ENCODE measurements around the gene CD109. TPM values are rescaled to one million over a fixed set of nuclear protein-coding genes. Genes with fewer than 3 reads are reported as not detected.

Gene CD109
- total and polyA plus RNA-seq, 2 of the 8 experiments (the other 6 are each of a cell fraction or from before 2014, with no cell fraction given) = 1.4 to 5.3 TPM

DNA sequence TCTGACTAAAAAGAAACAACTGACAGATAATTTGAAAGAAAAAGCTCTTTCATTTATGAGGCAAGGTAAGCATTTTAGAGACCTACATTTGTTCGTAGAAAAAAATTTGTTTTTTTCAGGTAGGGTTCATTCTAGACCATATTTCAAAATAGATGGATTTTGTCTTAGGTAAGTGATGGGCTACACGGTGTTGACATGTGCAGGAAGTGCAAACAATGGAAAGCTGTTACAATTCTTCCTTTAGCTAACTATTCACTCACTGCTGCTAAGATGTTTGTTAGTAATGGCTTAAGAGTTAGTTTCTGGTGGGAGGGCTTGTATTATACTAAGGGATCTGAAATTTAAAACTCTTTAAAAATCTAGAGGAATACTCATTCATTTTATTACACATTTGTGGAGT lies 96.7 kb downstream of the CD109 start:
- Histone ChIP-seq H2AK5ac (ENCODE audit: low read depth, low read length) (no peak overlapping the region), H2BK15ac (ENCODE audit: low read length) (no peak overlapping the region), H3K4ac (replicated peaks; ENCODE audit: insufficient read length, low read depth, low read length) (no peak overlapping the region), H3K23ac (ENCODE audit: insufficient read length) (no peak overlapping the region), H3K79me1 (ENCODE audit: low read depth, low read length) (no peaks in the 10 kb centered on the region), H3K36me3 (ENCODE audit: control insufficient read depth in 2 of 4, insufficient read depth in 4 of 4, low read length in 3 of 4) (no peaks in the 10 kb centered on the region; a peak in 1 of 8 replicates), H3K9me3 (ENCODE audit: insufficient read depth in 2 of 2, low read depth in 1 of 2, low read length in 1 of 2) (no peaks in the 10 kb centered on the region), H3K4me2 (ENCODE audit: insufficient read depth in 1 of 2, low read depth in 2 of 2, low read length in 2 of 2) (no peak overlapping the region), H3K4me1 (replicated peaks in 1 of 4; ENCODE audit: control insufficient read depth in 3 of 4, insufficient read depth in 4 of 4, low read length in 3 of 4) (no peaks in the 10 kb centered on the region), H2BK12ac (ENCODE audit: low read depth, low read length) (no peak overlapping the region), H4K91ac (replicated peaks; ENCODE audit: insufficient read length, low read length) (no peak overlapping the region), H3K79me2 (ENCODE audit: control insufficient read depth in 1 of 2, insufficient read depth in 2 of 2, low read length in 2 of 2) (no peaks in the 10 kb centered on the region), H2BK5ac (ENCODE audit: low read depth, low read length) (no peak overlapping the region), H2BK120ac (replicated peaks; ENCODE audit: low read depth, low read length) (no peak overlapping the region), H3K9ac (replicated peaks in 1 of 4; ENCODE audit: extremely low read depth in 1 of 4, low read depth in 3 of 4, low read length in 3 of 4) (no peak overlapping the region), H3K56ac (replicated peaks; ENCODE audit: insufficient read length, low read depth, low read length) (no peak overlapping the region), H3K23me2 (ENCODE audit: low read depth, low read length) (no peaks in the 10 kb centered on the region), H2AFZ (ENCODE audit: low read length) (no peak overlapping the region), H3K4me3 (ENCODE audit: extremely low read depth in 1 of 4, insufficient read depth in 2 of 4, low read depth in 3 of 4, low read length in 4 of 4) (no peak overlapping the region), H3K14ac (ENCODE audit: insufficient read length) (no peak overlapping the region), H4K5ac (ENCODE audit: insufficient read length, low read depth, low read length) (no peak overlapping the region), H4K8ac (ENCODE audit: extremely low read depth, insufficient read depth, low read length) (no peak overlapping the region), H3K27me3 (replicated peaks in 1 of 4; ENCODE audit: control insufficient read depth in 3 of 4, extremely low read depth in 1 of 4, insufficient read depth in 3 of 4, low read length in 3 of 4) (no peaks in the 10 kb centered on the region), H3K27ac (ENCODE audit: low read depth, low read length) (no peak overlapping the region), H2BK20ac (ENCODE audit: low read length) (no peak overlapping the region), H4K20me1 (replicated peaks in 1 of 2; ENCODE audit: control insufficient read depth in 1 of 2, insufficient read depth in 2 of 2, low read length in 2 of 2) (no peaks in the 10 kb centered on the region), H3K18ac (ENCODE audit: extremely low read depth, low read length) (no peak overlapping the region)
- 93% methylated on average over 2 of the region's 2 CpGs; no CpG with 5 or more reads in 1 of the 2 experiments for WGBS, 2 experiments (ENCODE audit: extremely low coverage in 1 of 2, insufficient coverage in 1 of 2, insufficient read length in 1 of 2, insufficient replicate concordance in 2 of 2, low coverage in 1 of 2, low lambda C conversion rate in 2 of 2, missing lambda C conversion rate in 1 of 2)
- CTCF ChIA-PET (ENCODE audit: partially characterized antibody) = interaction anchor here (1.0 to 1.5 kb wide), 4 partner anchors 8 to 1417 kb away, joined by 3 to 7 read pairs (median 3); no protein-coding TSS in a partner anchor
- no peak for TF ChIP-seq YY1 (IDR thresholded peaks at IDR 0.05; ENCODE audit: low read depth, low read length)
- TF ChIP-seq CHD1 (IDR thresholded peaks at IDR 0.05; ENCODE audit: low read depth, low read length) = no peak
- no peak for TF ChIP-seq POU5F1 (IDR thresholded peaks at IDR 0.05; ENCODE audit: low read depth, low read length)
- TF ChIP-seq ATF3 (IDR thresholded peaks at IDR 0.05; ENCODE audit: insufficient read depth, low read depth, low read length) = no peak
- no peak for TF ChIP-seq JUND (IDR thresholded peaks at IDR 0.05; ENCODE audit: low read length)
- no peak for TF ChIP-seq RAD21 (IDR thresholded peaks at IDR 0.05 in 1 of 2, conservative IDR thresholded peaks at IDR 0.05 in 1 of 2; ENCODE audit: low read depth in 2 of 2, low read length in 2 of 2)
- TF ChIP-seq CBX8 (IDR thresholded peaks at IDR 0.05; ENCODE audit: borderline replicate concordance, low read depth, low read length) = no peak
- no peak for TF ChIP-seq GTF2F1 (IDR thresholded peaks at IDR 0.05; ENCODE audit: borderline replicate concordance, low read depth, low read length)
- TF ChIP-seq, protein P1, sequence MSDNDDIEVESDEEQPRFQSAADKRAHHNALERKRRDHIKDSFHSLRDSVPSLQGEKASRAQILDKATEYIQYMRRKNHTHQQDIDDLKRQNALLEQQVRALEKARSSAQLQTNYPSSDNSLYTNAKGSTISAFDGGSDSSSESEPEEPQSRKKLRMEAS (IDR thresholded peaks at IDR 0.05) = no peak
- DNase-seq (ENCODE audit: low read depth in 1 of 2, low spot score in 2 of 2) (no peak), FAIRE-seq (no peak)
- POLR2A ChIA-PET (ENCODE audit: partially characterized antibody) = no interaction called here

Measured in H1 (cell line).